Cardiac fibroblast (primary cell): ENCODE measurements around the gene CRTC3.
A peak's percentile ranks its signal among the peaks of the same experiment; 100 is the strongest.

ENCODE experiments used
- DNase-seq, 2 donors: peaks; one replicate each; pipeline versions ENCODE4 v3.0.0 to v3.0.0-alpha.2; 2010; ENCODE audit warnings: low read depth in 2 of 2
- H3K4me3 ChIP-seq, 2 donors: replicated peaks in 1 of 2; 1 replicate in 1 of 2; 2 replicates in 1 of 2; pipeline ENCODE4 v1.5.1; 2011; ENCODE audit warnings: low read depth in 2 of 2, low read length in 2 of 2, mild to moderate bottlenecking in 2 of 2, moderate library complexity in 1 of 2
- TF ChIP-seq, protein P1 (sequence below): IDR thresholded peaks from one replicate; pipeline ENCODE4 v1.5.1; 2011; ENCODE audit warnings: low read depth, mild to moderate bottlenecking, low read length, inconsistent platforms

CRTC3 gene

DNA sequence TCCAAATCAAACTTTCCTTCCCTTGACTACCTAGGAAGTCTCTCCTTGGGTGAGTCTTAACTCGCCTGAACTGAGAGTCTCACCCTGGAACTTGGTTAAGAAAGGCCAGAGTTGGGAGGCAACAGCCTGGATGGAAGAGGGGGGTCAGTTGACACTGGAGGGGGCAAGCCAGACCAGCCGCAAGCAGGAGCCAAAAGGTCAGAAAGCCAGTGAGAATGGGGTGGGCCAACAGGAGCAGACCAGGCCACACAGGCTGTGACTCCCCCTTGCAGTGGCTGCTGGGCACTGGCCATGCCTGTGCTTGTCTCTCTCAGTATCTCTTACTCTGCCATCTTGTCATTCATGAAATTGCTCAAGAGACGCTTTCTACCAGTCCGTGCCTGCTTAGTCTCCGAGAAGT lies 32.9 kb downstream of the CRTC3 start:
- TF ChIP-seq, protein P1, sequence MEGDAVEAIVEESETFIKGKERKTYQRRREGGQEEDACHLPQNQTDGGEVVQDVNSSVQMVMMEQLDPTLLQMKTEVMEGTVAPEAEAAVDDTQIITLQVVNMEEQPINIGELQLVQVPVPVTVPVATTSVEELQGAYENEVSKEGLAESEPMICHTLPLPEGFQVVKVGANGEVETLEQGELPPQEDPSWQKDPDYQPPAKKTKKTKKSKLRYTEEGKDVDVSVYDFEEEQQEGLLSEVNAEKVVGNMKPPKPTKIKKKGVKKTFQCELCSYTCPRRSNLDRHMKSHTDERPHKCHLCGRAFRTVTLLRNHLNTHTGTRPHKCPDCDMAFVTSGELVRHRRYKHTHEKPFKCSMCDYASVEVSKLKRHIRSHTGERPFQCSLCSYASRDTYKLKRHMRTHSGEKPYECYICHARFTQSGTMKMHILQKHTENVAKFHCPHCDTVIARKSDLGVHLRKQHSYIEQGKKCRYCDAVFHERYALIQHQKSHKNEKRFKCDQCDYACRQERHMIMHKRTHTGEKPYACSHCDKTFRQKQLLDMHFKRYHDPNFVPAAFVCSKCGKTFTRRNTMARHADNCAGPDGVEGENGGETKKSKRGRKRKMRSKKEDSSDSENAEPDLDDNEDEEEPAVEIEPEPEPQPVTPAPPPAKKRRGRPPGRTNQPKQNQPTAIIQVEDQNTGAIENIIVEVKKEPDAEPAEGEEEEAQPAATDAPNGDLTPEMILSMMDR, result no peak
- no peak overlapping the region for H3K4me3 ChIP-seq
- DNase-seq, result no peak

DNA sequence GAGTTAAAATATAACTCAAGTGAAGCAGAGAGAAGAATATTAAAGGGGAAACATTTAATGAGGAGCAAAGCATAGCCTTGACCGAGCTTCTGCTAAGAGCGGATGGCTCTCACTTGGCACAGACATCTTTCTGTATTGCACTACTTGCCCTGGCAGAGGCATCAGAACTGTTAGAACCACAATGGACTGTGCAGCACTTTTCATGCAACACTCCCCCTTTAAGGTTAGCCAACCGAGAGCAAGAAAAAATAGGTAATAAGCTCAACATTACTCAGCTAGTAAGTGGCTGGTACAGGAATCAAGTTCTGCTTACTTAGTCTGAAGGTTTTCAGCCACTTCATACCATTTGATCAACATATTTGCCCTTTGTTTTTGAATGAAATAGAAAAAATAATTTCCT lies 33.7 kb downstream of the CRTC3 start:
- DNase-seq, result no peak
- TF ChIP-seq, protein P1, result no peak
- no peak overlapping the region for H3K4me3 ChIP-seq

DNA sequence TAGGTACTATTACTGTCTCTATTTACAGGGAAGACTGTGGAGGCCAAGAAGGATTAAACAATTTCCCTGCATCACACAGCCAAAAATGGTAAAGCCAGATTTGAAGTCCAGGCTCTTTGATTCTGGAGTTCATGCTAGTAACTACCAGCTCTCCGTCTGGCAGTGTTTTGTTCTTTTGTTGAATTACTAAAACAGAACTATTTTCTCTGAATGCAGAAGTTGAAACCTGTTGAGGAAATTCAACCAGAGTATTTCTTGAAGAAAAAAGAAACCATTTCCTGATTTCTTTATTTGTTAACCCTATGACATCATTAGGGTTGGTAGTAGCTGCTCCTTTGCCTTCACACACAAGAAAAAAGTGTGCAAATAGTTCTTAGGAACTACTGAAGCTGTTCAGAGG lies 34.3 kb downstream of the CRTC3 start:
- TF ChIP-seq, protein P1, result no peak
- H3K4me3 ChIP-seq, result no peak overlapping the region
- DNase-seq, result no peak

DNA sequence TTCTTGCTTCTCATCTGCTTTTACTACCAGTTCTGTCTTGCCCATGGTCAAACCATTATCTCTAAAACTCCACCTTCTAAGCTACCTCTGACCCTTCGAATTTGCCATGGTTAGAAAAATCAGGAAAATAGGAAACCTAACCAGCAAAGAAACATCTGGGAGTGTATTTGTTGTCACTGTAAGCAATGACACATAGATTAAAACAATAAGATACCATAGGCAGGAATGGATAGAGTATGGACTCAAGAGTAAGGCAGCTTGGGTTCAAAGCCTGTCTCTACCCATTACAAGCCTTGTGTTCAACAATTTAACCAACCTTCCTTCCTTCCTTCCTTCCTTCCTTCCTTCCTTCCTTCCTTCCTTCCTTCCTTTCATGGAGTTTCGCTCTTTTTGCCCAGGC lies 34.9 kb downstream of the CRTC3 start:
- no peak overlapping the region for H3K4me3 ChIP-seq
- TF ChIP-seq, protein P1, result no peak
- DNase-seq, result no peak

DNA sequence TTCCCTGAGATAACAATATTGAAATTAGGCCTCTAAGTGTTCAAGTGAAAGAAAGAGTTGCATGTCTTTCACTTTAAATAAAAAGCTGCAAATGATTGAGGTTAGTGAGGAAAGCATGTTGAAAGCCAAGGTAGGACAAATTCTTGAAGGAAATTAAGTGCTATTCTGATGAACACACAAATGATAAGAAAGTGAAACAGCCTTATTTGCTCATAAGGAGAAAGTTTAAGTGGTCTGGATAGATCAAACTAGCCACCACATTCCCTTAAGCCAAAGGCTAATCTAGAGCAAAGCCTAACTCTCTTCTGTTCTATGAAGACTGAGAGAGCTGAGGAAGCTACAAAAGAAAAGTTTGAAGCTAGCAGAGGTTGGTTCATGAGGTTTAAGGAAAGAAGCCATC lies 36.1 kb downstream of the CRTC3 start:
- no peak for DNase-seq
- TF ChIP-seq, protein P1, result no peak
- H3K4me3 ChIP-seq, result no peak overlapping the region

DNA sequence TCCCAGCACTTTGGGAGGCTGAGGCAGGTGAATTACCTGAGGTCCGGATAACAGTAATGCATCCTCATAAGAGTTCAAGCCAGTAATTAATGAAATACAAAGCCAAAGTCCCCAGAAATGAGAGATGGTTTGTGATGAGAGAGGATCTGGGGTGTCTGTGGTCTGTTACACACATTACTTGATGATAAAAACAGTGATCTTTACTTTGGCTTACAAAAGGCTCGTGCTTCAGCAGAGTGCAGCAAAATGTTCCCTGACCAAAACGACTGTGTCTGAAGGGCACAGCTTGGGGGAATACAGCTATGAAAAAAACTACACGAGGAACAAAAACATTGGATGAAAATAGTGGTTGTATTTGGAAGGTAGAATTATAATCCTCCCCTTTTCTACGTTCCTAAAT lies 40.9 kb downstream of the CRTC3 start:
- TF ChIP-seq, protein P1, result no peak
- DNase-seq, result no peak
- no peak overlapping the region for H3K4me3 ChIP-seq

DNA sequence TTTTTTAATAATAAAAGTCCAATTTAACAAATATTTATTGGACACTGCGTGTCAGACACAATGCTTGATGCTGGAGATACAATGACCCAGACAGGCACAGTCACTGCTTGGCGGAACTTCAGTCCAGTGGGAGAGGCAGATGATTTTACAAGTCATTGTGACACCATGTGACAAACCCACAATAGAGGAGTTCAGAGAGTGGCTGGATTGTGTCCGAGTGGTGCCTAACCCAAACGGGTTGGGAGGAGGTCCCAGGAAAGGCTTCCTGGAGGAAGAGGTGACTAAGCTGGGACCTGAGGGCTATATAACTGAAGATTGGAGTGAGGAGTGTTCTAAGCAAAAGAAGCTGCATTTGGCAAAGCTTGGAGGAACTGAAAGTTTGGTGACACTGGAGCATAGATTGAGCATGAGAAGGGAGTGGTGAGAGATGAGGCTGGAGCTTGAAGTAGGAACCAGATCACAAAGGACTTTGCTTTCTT lies 41.4 kb downstream of the CRTC3 start:
- DNase-seq, result peak in 1 of 2 donors; percentile 66
- TF ChIP-seq, protein P1, result no peak
- H3K4me3 ChIP-seq, result no peak overlapping the region
